ENCODE results near the gene ZBED3. TPM values are rescaled to one million over a fixed set of nuclear protein-coding genes. Genes with fewer than 3 reads are reported as not detected.

ZBED3 gene
- total RNA-seq, 4 donors from 2014 or later = 0.53 to 1.2 (median 0.94) TPM

GRCh38 chr5:77064040-77064439 is 23.0 kb downstream of the ZBED3 start:
- Histone ChIP-seq H3K27ac (no peak overlapping the region), H3K4me3 (no peak overlapping the region), H3K9me3 (no peaks in the 10 kb centered on the region), H3K36me3 (peaks cover 5 to 50% of the 10 kb centered on the region in 2 donors), H3K4me1 (peaks cover 6 to 9% of the 10 kb centered on the region in 2 donors), H3K27me3 (no peaks in the 10 kb centered on the region)
- TF ChIP-seq CTCF (IDR thresholded peaks at IDR 0.05 in 4 of 5, conservative IDR thresholded peaks at IDR 0.05 in 1 of 5) (no peak), POLR2A (IDR thresholded peaks at IDR 0.05) (no peak)
- no peak for DNase-seq
- in situ Hi-C loops (cut with MboI; ENCODE audit: low sequenced_read_pairs in 4 of 4) = no loop called here
- ATAC-seq = no peak
- intact Hi-C loops (cut with DNase I; ENCODE audit: low total_unique reads) = no loop called here

DNA sequence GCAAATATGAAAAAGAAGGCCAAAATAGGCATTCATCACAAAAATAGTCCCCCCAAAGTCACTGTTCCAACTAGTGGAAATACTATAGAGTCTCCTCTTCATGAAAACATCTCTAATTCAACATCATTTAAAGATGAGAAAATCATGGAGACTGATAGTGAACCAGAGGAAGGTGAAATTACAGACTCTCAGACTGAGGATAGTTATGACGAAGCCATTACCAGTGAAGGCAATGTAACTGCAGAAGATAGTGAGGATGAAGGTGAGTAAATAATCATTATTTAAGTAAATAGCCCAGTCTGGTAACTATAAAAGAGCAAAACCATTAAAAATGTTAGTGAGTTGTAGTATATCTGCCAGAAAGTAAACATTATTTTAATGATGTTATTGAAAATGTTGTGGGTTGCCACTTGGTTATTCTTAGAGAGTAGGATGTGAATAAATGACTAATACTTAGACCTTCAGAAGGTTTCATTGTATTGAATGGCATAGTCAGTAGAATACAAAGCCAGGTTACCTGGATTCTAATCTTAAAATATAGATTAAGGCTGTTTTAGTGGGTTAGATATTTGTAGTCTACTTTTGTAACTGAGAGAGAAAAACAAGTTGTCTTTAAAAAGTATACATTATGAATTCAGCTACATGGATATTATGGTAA is 40.5 kb downstream of the ZBED3 start:
- DNase-seq (no peak), ATAC-seq (no peak)
- Histone ChIP-seq H3K9me3 (no peaks in the 10 kb centered on the region), H3K27ac (no peak overlapping the region), H3K27me3 (no peaks in the 10 kb centered on the region), H3K36me3 (peaks cover 0 to 43% of the 10 kb centered on the region in 2 donors), H3K4me1 (no peaks in the 10 kb centered on the region), H3K4me3 (no peak overlapping the region)
- intact Hi-C loops (cut with DNase I; ENCODE audit: low total_unique reads) = no loop called here
- TF ChIP-seq CTCF (IDR thresholded peaks at IDR 0.05 in 4 of 5, conservative IDR thresholded peaks at IDR 0.05 in 1 of 5) = no peak
- no peak for TF ChIP-seq POLR2A (IDR thresholded peaks at IDR 0.05)
- in situ Hi-C loops (cut with MboI; ENCODE audit: low sequenced_read_pairs in 4 of 4) = no loop called here

GRCh38 chr5:77035950-77036349 is 51.1 kb downstream of the ZBED3 start:
- no peak overlapping the region for H3K4me3 ChIP-seq
- in situ Hi-C loops (cut with MboI; ENCODE audit: low sequenced_read_pairs in 4 of 4) = no loop called here
- intact Hi-C loops (cut with DNase I; ENCODE audit: low total_unique reads) = no loop called here
- H3K9me3 ChIP-seq = no peaks in the 10 kb centered on the region
- H3K36me3 ChIP-seq = peaks cover 3 to 63% of the 10 kb centered on the region in 2 donors
- no peak for ATAC-seq
- TF ChIP-seq POLR2A (IDR thresholded peaks at IDR 0.05) = no peak
- no peak for TF ChIP-seq CTCF (IDR thresholded peaks at IDR 0.05 in 4 of 5, conservative IDR thresholded peaks at IDR 0.05 in 1 of 5)
- H3K4me1 ChIP-seq = peaks cover 8 to 16% of the 10 kb centered on the region in 2 donors
- no peaks in the 10 kb centered on the region for H3K27me3 ChIP-seq
- H3K27ac ChIP-seq = no peak overlapping the region
- no peak for DNase-seq

DNA sequence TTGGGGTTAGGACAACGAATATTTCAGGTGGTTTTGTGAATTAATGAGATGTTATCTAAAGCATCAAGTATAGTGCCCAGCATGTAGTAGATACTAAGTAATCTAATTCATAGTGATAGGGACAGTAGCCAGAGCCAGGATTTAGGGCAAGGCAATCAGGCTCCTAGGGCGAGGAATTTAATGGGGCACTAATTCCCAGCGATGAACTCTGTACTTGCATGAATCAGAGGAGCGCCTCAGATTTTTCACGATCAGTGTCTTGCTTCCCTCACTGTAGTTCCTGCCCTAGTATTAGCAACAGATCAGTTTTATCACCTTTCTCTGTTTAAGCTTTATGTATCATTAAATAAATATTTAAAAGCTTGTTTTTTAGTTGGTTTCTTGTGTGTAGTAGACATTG is 53.7 kb downstream of the ZBED3 start:
- in situ Hi-C loops (cut with MboI; ENCODE audit: low sequenced_read_pairs in 4 of 4) = no loop called here
- H3K4me3 ChIP-seq = no peak overlapping the region
- H3K36me3 ChIP-seq = peaks cover 0 to 39% of the 10 kb centered on the region in 2 donors
- H3K9me3 ChIP-seq = no peaks in the 10 kb centered on the region
- DNase-seq (no peak), ATAC-seq (no peak)
- intact Hi-C loops (cut with DNase I; ENCODE audit: low total_unique reads) = loop anchor here (5.0 kb wide), 1 partner anchor 54 kb away; the partner anchor contains the start of gene ZBED3
- TF ChIP-seq CTCF (IDR thresholded peaks at IDR 0.05 in 4 of 5, conservative IDR thresholded peaks at IDR 0.05 in 1 of 5) (no peak), POLR2A (IDR thresholded peaks at IDR 0.05) (no peak)
- no peak overlapping the region for H3K27ac ChIP-seq
- peaks cover 16 to 21% of the 10 kb centered on the region in 2 donors for H3K4me1 ChIP-seq
- no peaks in the 10 kb centered on the region for H3K27me3 ChIP-seq

Measured in gastrocnemius medialis (tissue), 4 donors.